A549 (cell line): ENCODE measurements around the gene TARP.

ENCODE experiments used
- ATAC-seq, 2 experiments: fragments of 200-7000 bp in 1 of 2; fragments of >200 bp in 1 of 2; cut with Nextera tagmentation in 1 of 2; cut with Tn5 transposase in 1 of 2; 3 replicates each; pipeline versions ENCODE4 v1.8.0 to v1.9.1; 2018 to 2020; ENCODE audit warnings: mild to moderate bottlenecking in 1 of 2, moderate library complexity in 1 of 2
- CTCF ChIA-PET: fragments of 300-600 bp; sonication (Branson Sonifier 250); formaldehyde crosslinking; extraction: SDS; loops from one replicate; lab custom pipeline; 2021; ENCODE audit warnings: antibody characterized with exemption, inconsistent platforms; lab: Yijun Ruan, JAX
- POLR2A ChIA-PET: fragments of 350-600 bp; formaldehyde crosslinking; extraction: SDS; loops from one replicate; lab custom pipeline; 2021; ENCODE audit warnings: antibody characterized with exemption, inconsistent platforms; lab: Yijun Ruan, JAX
- DNase-seq, 2 experiments: peaks; one replicate each; pipeline versions ENCODE4 v3.0.0 to v3.0.0-alpha.2; 2011 to 2016; ENCODE audit warnings: low read depth in 1 of 2, low spot score in 1 of 2
- FAIRE-seq: peaks from 2 replicates; lab custom pipeline; 2011; peaks lifted over from hg19 to GRCh38; lab: Jason Lieb, UNC
- H3K27ac ChIP-seq, 2 experiments: fragments of >200 bp; sonication (Bioruptor Twin); formaldehyde crosslinking; 3 replicates each; pipeline ENCODE4 v1.5.1; 2016 to 2017
- H3K4me1 ChIP-seq: fragments of >200 bp; sonication (Bioruptor Twin); formaldehyde crosslinking; 3 replicates; pipeline ENCODE4 v1.6.1; 2016
- H3K4me2 ChIP-seq: fragments of >200 bp; sonication (Bioruptor Twin); formaldehyde crosslinking; 3 replicates; pipeline ENCODE4 v1.6.1; 2016
- H3K4me3 ChIP-seq: fragments of >200 bp; sonication (Bioruptor Twin); formaldehyde crosslinking; 3 replicates; pipeline ENCODE4 v1.5.1; 2016
- H3K9me3 ChIP-seq: fragments of >200 bp; sonication (Bioruptor Twin); formaldehyde crosslinking; 3 replicates; pipeline ENCODE4 v1.6.1; 2016
- ATOH8 ChIP-seq: fragments of 250-450 bp; sonication (Bioruptor Pico); IDR thresholded peaks from 2 replicates; pipeline ENCODE4 v1.5.0; 2020; ENCODE audit warnings: low read depth, mild to moderate bottlenecking, moderate library complexity
- BCL3 ChIP-seq: fragments of >200 bp; sonication (Bioruptor Twin); formaldehyde crosslinking; IDR thresholded peaks from 3 replicates; pipeline ENCODE4 v1.6.1; 2016
- CBX8 ChIP-seq: fragments of 200-600 bp; sonication (generic); IDR thresholded peaks from 2 replicates; pipeline ENCODE4 v1.6.1; 2016
- CHD4 ChIP-seq: fragments of 200-600 bp; sonication (generic); IDR thresholded peaks from 2 replicates; pipeline ENCODE4 v1.6.1; 2016; ENCODE audit warnings: antibody characterized with exemption, mild to moderate bottlenecking, borderline replicate concordance
- CTCF ChIP-seq: fragments of >200 bp; sonication (Bioruptor Twin); formaldehyde crosslinking; IDR thresholded peaks from 3 replicates; pipeline ENCODE4 v1.5.1; 2016
- E2F6 ChIP-seq: IDR thresholded peaks from 2 replicates; pipeline ENCODE4 v1.6.1; 2012; ENCODE audit warnings: low read depth, borderline replicate concordance
- EHMT2 ChIP-seq: fragments of 200-600 bp; sonication (generic); IDR thresholded peaks from 2 replicates; pipeline ENCODE4 v1.6.1; 2016; ENCODE audit warnings: antibody characterized with exemption, low read depth, mild to moderate bottlenecking, moderate library complexity
- EP300 ChIP-seq, 2 experiments: fragments of >200 bp; sonication (Bioruptor Twin); formaldehyde crosslinking; IDR thresholded peaks; 2 replicates in 1 of 2; 3 replicates in 1 of 2; pipeline ENCODE4 v1.6.1; 2016 to 2017
- ESRRA ChIP-seq: fragments of 150-350 bp; IDR thresholded peaks from 2 replicates; pipeline ENCODE4 v1.6.1; 2014; ENCODE audit warnings: mild to moderate bottlenecking, low read length, borderline replicate concordance
- FOSL2 ChIP-seq, 2 experiments: fragments of 450-650 bp in 1 of 2; fragments of >200 bp in 1 of 2; sonication (Bioruptor Twin) in 1 of 2; formaldehyde crosslinking; IDR thresholded peaks; 2 replicates each; pipeline versions ENCODE4 v1.5.0 to v1.6.1; 2016 to 2020; ENCODE audit warnings: mild to moderate bottlenecking in 1 of 2, moderate library complexity in 1 of 2
- FOXS1 ChIP-seq: fragments of 250-450 bp; sonication (Bioruptor Pico); IDR thresholded peaks from 2 replicates; pipeline ENCODE4 v1.5.0; 2020; ENCODE audit warnings: mild to moderate bottlenecking, moderate library complexity
- GATA3 ChIP-seq: IDR thresholded peaks from 2 replicates; pipeline ENCODE4 v1.6.1; 2012; ENCODE audit warnings: borderline replicate concordance
- HDAC2 ChIP-seq: fragments of 200-600 bp; sonication (generic); IDR thresholded peaks from 2 replicates; pipeline ENCODE4 v1.6.1; 2016
- HEYL ChIP-seq: fragments of 250-450 bp; sonication (Bioruptor Pico); IDR thresholded peaks from 2 replicates; pipeline ENCODE4 v1.8.0; 2021; ENCODE audit warnings: mild to moderate bottlenecking, moderate library complexity
- HOXA7 ChIP-seq: fragments of 250-450 bp; sonication (Bioruptor Pico); IDR thresholded peaks from 2 replicates; pipeline ENCODE4 v1.5.0; 2020; ENCODE audit warnings: mild to moderate bottlenecking, moderate library complexity
- MAZ ChIP-seq: fragments of 150-350 bp; IDR thresholded peaks from 2 replicates; pipeline ENCODE4 v1.6.1; 2014; ENCODE audit warnings: antibody characterized with exemption, low read depth, low read length, borderline replicate concordance
- MYC ChIP-seq: IDR thresholded peaks from 2 replicates; pipeline ENCODE4 v1.6.1; 2012; ENCODE audit warnings: mild to moderate bottlenecking, inconsistent platforms, low read length, improper control_type of control experiment, borderline replicate concordance
- NPAS2 ChIP-seq: fragments of 250-450 bp; sonication (Bioruptor Pico); IDR thresholded peaks from 2 replicates; pipeline ENCODE4 v1.8.0; 2022; ENCODE audit warnings: mild to moderate bottlenecking, moderate library complexity, borderline replicate concordance
- NR3C1 ChIP-seq: fragments of >200 bp; sonication (Bioruptor Twin); formaldehyde crosslinking; IDR thresholded peaks from 3 replicates; pipeline ENCODE4 v1.6.1; 2017
- PBX3 ChIP-seq: IDR thresholded peaks from 2 replicates; pipeline ENCODE4 v1.6.1; 2012
- PHF8 ChIP-seq: fragments of 200-600 bp; sonication (generic); IDR thresholded peaks from 2 replicates; pipeline ENCODE4 v1.6.1; 2016; ENCODE audit warnings: low read depth, mild to moderate bottlenecking, antibody characterized with exemption, moderate library complexity, borderline replicate concordance
- POLR2A ChIP-seq: IDR thresholded peaks from 2 replicates; pipeline ENCODE4 v1.6.1; 2012; ENCODE audit warnings: mild to moderate bottlenecking, low read length
- POLR2AphosphoS2 ChIP-seq: conservative IDR thresholded peaks from 2 replicates; pipeline ENCODE4 v1.6.1; 2012; ENCODE audit warnings: low read length, improper control_type of control experiment, inconsistent platforms
- RAD21 ChIP-seq, 2 experiments: fragments of >200 bp in 1 of 2; sonication (Bioruptor Twin) in 1 of 2; formaldehyde crosslinking in 1 of 2; IDR thresholded peaks in 1 of 2; conservative IDR thresholded peaks in 1 of 2; 2 replicates in 1 of 2; 3 replicates in 1 of 2; pipeline ENCODE4 v1.6.1; 2012 to 2018; ENCODE audit warnings: inconsistent platforms in 1 of 2
- RCOR1 ChIP-seq: fragments of 150-350 bp; IDR thresholded peaks from 2 replicates; pipeline ENCODE4 v1.6.1; 2014; ENCODE audit warnings: antibody characterized with exemption, low read length, low read depth
- RFX5 ChIP-seq: fragments of 450-650 bp; IDR thresholded peaks from 2 replicates; pipeline ENCODE4 v1.7.1; 2014; ENCODE audit warnings: antibody characterized with exemption, mild to moderate bottlenecking, moderate library complexity
- TFCP2L1 ChIP-seq: fragments of 250-450 bp; sonication (Bioruptor Pico); IDR thresholded peaks from 2 replicates; pipeline ENCODE4 v1.5.0; 2021; ENCODE audit warnings: mild to moderate bottlenecking
- USF2 ChIP-seq: fragments of 450-650 bp; IDR thresholded peaks from 2 replicates; pipeline ENCODE4 v1.6.1; 2014; ENCODE audit warnings: antibody characterized with exemption
- WGBS: methylation state at CpG from one replicate; pipeline ENCODE4 v1.1.6; 2017; ENCODE audit errors: missing lambda C conversion rate; 5-methylcytosine and 5-hydroxymethylcytosine counted together

The TARP gene

GRCh38 chr7:38283107-38283506 lies 9.7 kb upstream of the TARP start:
- Histone ChIP-seq H3K27ac (no peak overlapping the region), H3K4me1 (no peaks in the 10 kb centered on the region), H3K4me2 (no peak overlapping the region), H3K9me3 (no peaks in the 10 kb centered on the region), H3K4me3 (no peak overlapping the region)
- no peak for DNase-seq
- TF ChIP-seq PHF8 (no peak), HDAC2 (no peak), RFX5 (no peak), EHMT2 (no peak), NPAS2 (CRISPR knock-in tag) (no peak), HOXA7 (CRISPR knock-in tag) (no peak), RAD21 (conservative IDR thresholded peaks at IDR 0.05 in 1 of 2, IDR thresholded peaks at IDR 0.05 in 1 of 2) (no peak), GATA3 (no peak), POLR2AphosphoS2 (no peak), EP300 (IDR thresholded peaks at IDR 0.05) (no peak), PBX3 (no peak), NR3C1 (no peak), MYC (no peak), POLR2A (no peak), ATOH8 (CRISPR knock-in tag) (no peak), HEYL (CRISPR knock-in tag) (no peak), E2F6 (no peak), BCL3 (no peak), CBX8 (no peak)
- ChIA-PET POLR2A (no interaction called here), CTCF (no interaction called here)
- whole genome bisulfite sequencing: 38% methylated on average over 4 of the region's 4 CpGs
- FAIRE-seq: peak; percentile 28
- ATAC-seq: no peak

GRCh38 chr7:38282081-38282480 lies 8.6 kb upstream of the TARP start:
- POLR2A ChIA-PET: no interaction called here
- ATAC-seq (no peak), DNase-seq (no peak), FAIRE-seq (peak; percentile 46)
- Histone ChIP-seq H3K4me1 (no peaks in the 10 kb centered on the region), H3K4me2 (no peak overlapping the region), H3K9me3 (no peaks in the 10 kb centered on the region), H3K4me3 (no peak overlapping the region), H3K27ac (no peak overlapping the region)
- WGBS: 46% methylated on average over 3 of the region's 3 CpGs
- CTCF ChIA-PET: interaction anchor here (0.7 to 1.6 kb wide), 4 partner anchors 11 to 86 kb away, joined by 3 to 5 read pairs (median 3); no protein-coding TSS in a partner anchor
- TF ChIP-seq PHF8: no peak
- no peak for TF ChIP-seq MAZ
- TF ChIP-seq POLR2AphosphoS2: no peak
- TF ChIP-seq HDAC2: no peak
- TF ChIP-seq RCOR1: no peak
- TF ChIP-seq TFCP2L1: no peak
- TF ChIP-seq FOXS1 (CRISPR knock-in tag): no peak
- no peak for TF ChIP-seq CHD4
- no peak for TF ChIP-seq USF2
- no peak for TF ChIP-seq EP300 (IDR thresholded peaks at IDR 0.05)
- no peak for TF ChIP-seq FOSL2 (IDR thresholded peaks at IDR 0.05)
- TF ChIP-seq FOSL2 (CRISPR knock-in tag; IDR thresholded peaks at IDR 0.05): no peak
- TF ChIP-seq ESRRA: no peak
- TF ChIP-seq CTCF: no peak
- no peak for TF ChIP-seq PBX3
